HEK293 (cell line): ENCODE results near the gene RORC.

ENCODE experiments used
- HOXC10 ChIP-seq: sonication (generic); formaldehyde crosslinking; IDR thresholded peaks from 2 replicates; pipeline ENCODE4 v1.8.1; 2023; ENCODE audit warnings: mild to moderate bottlenecking, missing genetic modification reagents
- PRDM4 ChIP-seq: fragments of 450-650 bp; formaldehyde crosslinking; IDR thresholded peaks from 2 replicates; pipeline ENCODE4 v1.5.1; 2017; ENCODE audit warnings: missing biosample characterization, missing genetic modification characterization
- PRDM6 ChIP-seq: fragments of 450-650 bp; formaldehyde crosslinking; IDR thresholded peaks from 2 replicates; pipeline ENCODE4 v1.5.1; 2017; ENCODE audit warnings: missing biosample characterization, missing genetic modification characterization
- SP2 ChIP-seq: fragments of 450-650 bp; formaldehyde crosslinking; IDR thresholded peaks from 2 replicates; pipeline ENCODE4 v1.5.1; 2016; ENCODE audit warnings: missing biosample characterization, missing genetic modification characterization
- ZBTB11 ChIP-seq: fragments of 450-650 bp; formaldehyde crosslinking; conservative IDR thresholded peaks from 2 replicates; pipeline ENCODE4 v1.5.1; 2016; ENCODE audit warnings: low read depth, missing biosample characterization, missing genetic modification characterization
- ZBTB7A ChIP-seq: fragments of 450-650 bp; formaldehyde crosslinking; IDR thresholded peaks from 2 replicates; pipeline ENCODE4 v1.5.1; 2016; ENCODE audit warnings: low read depth, missing biosample characterization, missing genetic modification characterization
- ZFHX2 ChIP-seq: fragments of 450-650 bp; formaldehyde crosslinking; conservative IDR thresholded peaks from 2 replicates; pipeline ENCODE4 v1.5.1; 2016; ENCODE audit warnings: missing biosample characterization, missing genetic modification characterization
- ZFP3 ChIP-seq: fragments of 450-650 bp; formaldehyde crosslinking; IDR thresholded peaks from 2 replicates; pipeline ENCODE4 v1.5.1; 2016; ENCODE audit warnings: low read depth, missing biosample characterization, missing genetic modification characterization
- ZNF211 ChIP-seq: fragments of 450-650 bp; formaldehyde crosslinking; IDR thresholded peaks from 2 replicates; pipeline ENCODE4 v1.5.1; 2016; ENCODE audit warnings: low read depth, missing biosample characterization, missing genetic modification characterization
- ZNF311 ChIP-seq: fragments of 450-650 bp; formaldehyde crosslinking; IDR thresholded peaks from 2 replicates; pipeline ENCODE4 v1.5.1; 2017; ENCODE audit warnings: missing biosample characterization, missing genetic modification characterization, borderline replicate concordance
- ZNF335 ChIP-seq: fragments of 450-650 bp; formaldehyde crosslinking; conservative IDR thresholded peaks from 2 replicates; pipeline ENCODE4 v1.5.1; 2016; ENCODE audit warnings: missing biosample characterization, missing genetic modification characterization
- ZNF366 ChIP-seq: fragments of 450-650 bp; formaldehyde crosslinking; conservative IDR thresholded peaks from 2 replicates; pipeline ENCODE4 v1.5.1; 2016; ENCODE audit warnings: missing biosample characterization, missing genetic modification characterization
- ZNF37A ChIP-seq: fragments of 450-650 bp; IDR thresholded peaks from 2 replicates; pipeline ENCODE4 v1.5.1; 2018; ENCODE audit warnings: missing biosample characterization, missing genetic modification characterization
- ZNF391 ChIP-seq: fragments of 450-650 bp; formaldehyde crosslinking; IDR thresholded peaks from 2 replicates; pipeline ENCODE4 v1.5.1; 2016; ENCODE audit warnings: low read depth, missing biosample characterization, missing genetic modification characterization, borderline replicate concordance
- ZNF518A ChIP-seq: fragments of 450-650 bp; formaldehyde crosslinking; conservative IDR thresholded peaks from 2 replicates; pipeline ENCODE4 v1.5.1; 2016; ENCODE audit warnings: low read depth, missing biosample characterization, missing genetic modification characterization
- ZNF544 ChIP-seq: fragments of 450-650 bp; formaldehyde crosslinking; IDR thresholded peaks from 2 replicates; pipeline ENCODE4 v1.5.0; 2017; ENCODE audit warnings: missing biosample characterization, missing genetic modification characterization
- ZNF558 ChIP-seq: fragments of 450-650 bp; formaldehyde crosslinking; IDR thresholded peaks from 2 replicates; pipeline ENCODE4 v1.5.1; 2016; ENCODE audit warnings: missing biosample characterization, missing genetic modification characterization
- ZNF610 ChIP-seq: fragments of 450-650 bp; formaldehyde crosslinking; IDR thresholded peaks from 2 replicates; pipeline ENCODE4 v1.5.1; 2016; ENCODE audit warnings: missing biosample characterization, missing genetic modification characterization, borderline replicate concordance
- ZNF623 ChIP-seq: fragments of 450-650 bp; formaldehyde crosslinking; IDR thresholded peaks from 2 replicates; pipeline ENCODE4 v1.5.1; 2016; ENCODE audit warnings: missing biosample characterization, missing genetic modification characterization
- ZNF660 ChIP-seq: fragments of 450-650 bp; IDR thresholded peaks from 2 replicates; pipeline ENCODE4 v1.5.1; 2018; ENCODE audit warnings: missing biosample characterization, mild to moderate bottlenecking, missing genetic modification characterization
- ZNF777 ChIP-seq: fragments of 450-650 bp; formaldehyde crosslinking; IDR thresholded peaks from 2 replicates; pipeline ENCODE4 v1.5.1; 2017; ENCODE audit warnings: missing biosample characterization, missing genetic modification characterization, borderline replicate concordance
- ZSCAN4 ChIP-seq: fragments of 450-650 bp; formaldehyde crosslinking; IDR thresholded peaks from 2 replicates; pipeline ENCODE4 v1.5.1; 2017; ENCODE audit warnings: missing biosample characterization, missing genetic modification characterization

Gene RORC

GRCh38 chr1:151762941-151763921 lies 68.4 kb downstream of the RORC start, which contains the start of gene MRPL9 (continued):
- TF ChIP-seq PRDM6 (tag by site-specific recombination) = no peak
- TF ChIP-seq ZNF311 (tag by site-specific recombination) = no peak
- TF ChIP-seq ZFHX2 (tag by site-specific recombination) = peak; percentile 62
- peak; percentile 51 for TF ChIP-seq ZNF518A (tag by site-specific recombination)
- no peak for TF ChIP-seq SP2 (tag by site-specific recombination)
- no peak; the same call in 1 of the 2 replicates for TF ChIP-seq ZBTB11 (tag by site-specific recombination)
- TF ChIP-seq ZNF610 (tag by site-specific recombination) = 0 out of 2 replicates have a peak, but pooled peaks have one; percentile 81
- 0 out of 2 replicates have a peak, but pooled peaks have one; percentile 12 for TF ChIP-seq ZSCAN4 (tag by site-specific recombination)
- TF ChIP-seq ZBTB7A (tag by site-specific recombination) = 0 out of 2 replicates have a peak, but pooled peaks have one; percentile 48
- TF ChIP-seq ZFP3 (tag by site-specific recombination) = no peak
- TF ChIP-seq ZNF391 (tag by site-specific recombination) = peak; percentile 17; the same call in 1 of the 2 replicates
- TF ChIP-seq ZNF544 = no peak
- peak; percentile 43; the same call in 1 of the 2 replicates for TF ChIP-seq ZNF366
- 0 out of 2 replicates have a peak, but pooled peaks have one; percentile 59 for TF ChIP-seq ZNF777 (tag by site-specific recombination)
- TF ChIP-seq PRDM4 (tag by site-specific recombination) = peak; percentile 34; the same call in 1 of the 2 replicates
- TF ChIP-seq ZNF558 (tag by site-specific recombination) = no peak
- peak; percentile 99 for TF ChIP-seq ZNF335 (tag by site-specific recombination)
- 0 out of 2 replicates have a peak, but pooled peaks have one; percentile 16 for TF ChIP-seq HOXC10 (CRISPR knock-in tag)
- no peak for TF ChIP-seq ZNF623 (tag by site-specific recombination)
- peak; percentile 83 for TF ChIP-seq ZNF660 (tag by site-specific recombination)
- no peak for TF ChIP-seq ZNF37A (tag by site-specific recombination)
- TF ChIP-seq ZNF211 (tag by site-specific recombination) = no peak
